ENCODE measurements around the gene ALDH5A1. TPM values are rescaled to one million over a fixed set of nuclear protein-coding genes. Genes with fewer than 3 reads are reported as not detected.

Gene ALDH5A1
- total RNA-seq, 1 donor from 2014 or later: 15.9 TPM

- ATAC-seq (ENCODE audit: low read depth) (peak; percentile 81), DNase-seq (peak; percentile 37)
- intact Hi-C loops (cut with micrococcal nuclease): loop anchor here (1.0 to 5.0 kb wide), 5 partner anchors 83 to 434 kb away; partner anchors contain the start of gene TDP2
- CTCF ChIA-PET: interaction anchor here (0.8 to 6.4 kb wide), 9 partner anchors 26 to 487 kb away, joined by 3 to 82 read pairs (median 6); partner anchors contain the start of genes ACOT13, ALDH5A1, KIAA0319 and TDP2
- H3K4me1 Mint-ChIP-seq: peaks cover 2% of the 10 kb centered on the region
- H3K27me3 Mint-ChIP-seq: peaks cover 4% of the 10 kb centered on the region
- peak; percentile 66 for TF ChIP-seq CTCF (IDR thresholded peaks at IDR 0.05)
- POLR2A ChIA-PET: interaction anchor here (1.3 kb wide), 1 partner anchor 89 kb away, joined by 5 read pairs; the partner anchor contains the start of gene ALDH5A1
- H3K4me3 Mint-ChIP-seq: no peak overlapping the region
- H3K27ac Mint-ChIP-seq: no peak overlapping the region
- no peaks in the 10 kb centered on the region for H3K9me3 Mint-ChIP-seq
- H3K36me3 Mint-ChIP-seq (ENCODE audit: low read depth): no peaks in the 10 kb centered on the region
Measured at GRCh38 chr6:24583463-24584381, 89.0 kb downstream of the ALDH5A1 start.

DNA sequence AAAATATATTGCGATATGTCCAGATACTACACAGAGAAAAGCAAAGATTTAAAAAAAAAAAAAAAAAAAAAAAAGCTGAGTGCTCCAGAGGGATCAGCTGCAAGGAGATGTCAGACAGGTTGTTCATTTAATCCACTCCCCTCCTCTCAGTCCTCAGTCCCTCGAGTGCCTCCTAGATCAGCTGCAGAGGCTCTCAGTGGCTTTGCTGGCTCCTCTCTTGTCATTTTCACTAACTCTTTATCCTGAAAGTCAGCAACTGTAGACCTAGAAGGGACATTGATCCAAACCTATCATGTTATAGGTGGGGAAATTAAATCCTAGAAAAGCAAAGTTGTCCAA, 89.6 kb downstream of the ALDH5A1 start:
- CTCF ChIA-PET: interaction anchor here (0.8 to 6.4 kb wide), 8 partner anchors 18 to 181 kb away, joined by 3 to 82 read pairs (median 12); partner anchors contain the start of genes ACOT13, ALDH5A1, KIAA0319 and TDP2

More for the DNA sequence above, 89.6 kb downstream of the ALDH5A1 start:
- Mint-ChIP-seq H3K4me3 (no peak overlapping the region), H3K27me3 (peaks cover 4% of the 10 kb centered on the region), H3K27ac (no peak overlapping the region), H3K9me3 (no peaks in the 10 kb centered on the region), H3K36me3 (ENCODE audit: low read depth) (no peaks in the 10 kb centered on the region), H3K4me1 (peaks cover 2% of the 10 kb centered on the region)
- DNase-seq (no peak), ATAC-seq (ENCODE audit: low read depth) (no peak)
- intact Hi-C loops (cut with micrococcal nuclease): loop anchor here (5.0 kb wide), 2 partner anchors 302 to 433 kb away; no protein-coding TSS in a partner anchor
- POLR2A ChIA-PET: no interaction called here
- no peak for TF ChIP-seq CTCF (IDR thresholded peaks at IDR 0.05)

Other genes with a start within 250 kb of the ALDH5A1 start
- gene DCDC2, start 136.9 kb upstream of the ALDH5A1 start, total RNA-seq: not detected in 2 replicates
- 21.8 and 24.3 TPM in 2 replicates for gene MRS2, start 92.0 kb upstream of the ALDH5A1 start, total RNA-seq
- gene GPLD1, start 5.4 kb upstream of the ALDH5A1 start, total RNA-seq: 7.3 and 8.4 TPM in 2 replicates
- gene KIAA0319, start 151.2 kb downstream of the ALDH5A1 start, total RNA-seq: 0.20 and 0.27 TPM in 2 replicates
- 48.9 and 51.1 TPM in 2 replicates for gene TDP2, start 171.9 kb downstream of the ALDH5A1 start, total RNA-seq
- gene ACOT13, start 172.1 kb downstream of the ALDH5A1 start, total RNA-seq: 12.0 and 13.8 TPM in 2 replicates
- gene C6orf62, start 224.2 kb downstream of the ALDH5A1 start, total RNA-seq: 127 and 135 TPM in 2 replicates

Data from activated B cell treated with CpG ODN at 0.5 μM for 24 hours (primary cell).